HepG2 (cell line): ENCODE results near the gene RBAK.
"Not testable (repeated sequence)": the region's sequence is repeated elsewhere in the genome, so short reads cannot be mapped to it uniquely, and the experiment has no call there.

ENCODE experiments used
- CHD2 ChIP-seq: IDR thresholded peaks from 2 replicates; pipeline ENCODE4 v1.6.1; 2011; ENCODE audit warnings: low read depth, low read length, improper control_type of control experiment
- ERF ChIP-seq: IDR thresholded peaks from 2 replicates; pipeline ENCODE4 v1.6.1; 2018; ENCODE audit warnings: missing biosample characterization, missing genetic modification reagents
- GRHL1 ChIP-seq: sonication (generic); formaldehyde crosslinking; conservative IDR thresholded peaks from 2 replicates; pipeline ENCODE4 v1.8.0; 2022; ENCODE audit warnings: missing genetic modification reagents
- POLR2A ChIP-seq, 2 experiments: IDR thresholded peaks; 2 replicates each; pipeline ENCODE4 v1.6.1; 2011; ENCODE audit warnings: low read depth in 2 of 2, low read length in 2 of 2, mild to moderate bottlenecking in 1 of 2, moderate library complexity in 1 of 2; ENCODE audit not compliant: insufficient read depth in 1 of 2
- SIN3A ChIP-seq: IDR thresholded peaks from 2 replicates; pipeline ENCODE4 v1.6.1; 2011; ENCODE audit warnings: low read depth, mild to moderate bottlenecking, control low read depth, low read length, borderline replicate concordance
- SRF ChIP-seq: IDR thresholded peaks from 2 replicates; pipeline ENCODE4 v1.6.1; 2011; ENCODE audit warnings: mild to moderate bottlenecking, low read depth, low read length, moderate library complexity
- ZNF224 ChIP-seq: sonication (generic); formaldehyde crosslinking; IDR thresholded peaks from 2 replicates; pipeline ENCODE4 v1.5.0; 2020; ENCODE audit warnings: mild to moderate bottlenecking, missing genetic modification reagents
- ZNF3 ChIP-seq: IDR thresholded peaks from 2 replicates; pipeline ENCODE4 v1.7.0; 2017; ENCODE audit warnings: inconsistent platforms
- ZNF562 ChIP-seq: sonication (generic); formaldehyde crosslinking; IDR thresholded peaks from 2 replicates; pipeline ENCODE4 v1.8.0; 2022; ENCODE audit warnings: missing genetic modification reagents, borderline replicate concordance
- TF ChIP-seq, protein P1 (sequence below): sonication (generic); formaldehyde crosslinking; IDR thresholded peaks from 2 replicates; pipeline ENCODE4 v1.5.0; 2020; ENCODE audit warnings: mild to moderate bottlenecking, missing genetic modification reagents, moderate library complexity

DNA sequence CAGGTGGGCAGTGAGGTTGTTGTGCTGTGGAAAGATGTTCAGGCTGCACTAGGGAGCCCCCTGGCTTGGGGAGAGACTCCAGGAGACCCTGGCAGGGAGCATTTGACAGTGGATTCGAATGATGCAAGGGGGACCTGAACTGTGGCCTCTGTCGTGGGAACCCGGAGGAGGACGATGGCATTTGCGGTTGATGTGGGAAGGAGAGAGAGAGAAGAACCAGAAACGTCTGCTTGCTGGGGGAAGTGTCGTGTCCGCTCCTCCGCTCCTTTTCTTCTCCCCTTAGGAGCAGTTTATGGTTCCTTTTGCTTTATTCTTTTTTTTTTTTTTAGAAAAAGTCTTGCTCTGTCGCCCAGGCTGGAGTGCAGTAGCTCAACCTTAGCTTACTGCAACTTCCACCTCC, 12.5 kb upstream of the RBAK start:
- not testable (repeated sequence) for TF ChIP-seq ERF (CRISPR knock-in tag); POLR2A (IDR thresholded peaks at IDR 0.05; ENCODE audit: insufficient read depth in 1 of 2, low read depth in 2 of 2, low read length in 2 of 2); SRF; GRHL1 (CRISPR knock-in tag); ZNF224; CHD2; SIN3A; ZNF562; ZNF3 (CRISPR knock-in tag)
- TF ChIP-seq, protein P1, sequence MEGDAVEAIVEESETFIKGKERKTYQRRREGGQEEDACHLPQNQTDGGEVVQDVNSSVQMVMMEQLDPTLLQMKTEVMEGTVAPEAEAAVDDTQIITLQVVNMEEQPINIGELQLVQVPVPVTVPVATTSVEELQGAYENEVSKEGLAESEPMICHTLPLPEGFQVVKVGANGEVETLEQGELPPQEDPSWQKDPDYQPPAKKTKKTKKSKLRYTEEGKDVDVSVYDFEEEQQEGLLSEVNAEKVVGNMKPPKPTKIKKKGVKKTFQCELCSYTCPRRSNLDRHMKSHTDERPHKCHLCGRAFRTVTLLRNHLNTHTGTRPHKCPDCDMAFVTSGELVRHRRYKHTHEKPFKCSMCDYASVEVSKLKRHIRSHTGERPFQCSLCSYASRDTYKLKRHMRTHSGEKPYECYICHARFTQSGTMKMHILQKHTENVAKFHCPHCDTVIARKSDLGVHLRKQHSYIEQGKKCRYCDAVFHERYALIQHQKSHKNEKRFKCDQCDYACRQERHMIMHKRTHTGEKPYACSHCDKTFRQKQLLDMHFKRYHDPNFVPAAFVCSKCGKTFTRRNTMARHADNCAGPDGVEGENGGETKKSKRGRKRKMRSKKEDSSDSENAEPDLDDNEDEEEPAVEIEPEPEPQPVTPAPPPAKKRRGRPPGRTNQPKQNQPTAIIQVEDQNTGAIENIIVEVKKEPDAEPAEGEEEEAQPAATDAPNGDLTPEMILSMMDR: not testable (repeated sequence)
